HCT116 (cell line): ENCODE measurements around the gene ZNF683.

ENCODE experiments used
- ATF3 ChIP-seq: IDR thresholded peaks from 2 replicates; pipeline ENCODE4 v1.6.1; 2012
- CBX3 ChIP-seq: IDR thresholded peaks from 2 replicates; pipeline ENCODE4 v1.6.1; 2012; ENCODE audit warnings: low read depth
- CEBPB ChIP-seq: IDR thresholded peaks from 2 replicates; pipeline ENCODE4 v1.6.1; 2012; ENCODE audit warnings: low read depth
- CTCF ChIP-seq, 3 experiments: fragments of 200-600 bp in 1 of 3; sonication (generic) in 1 of 3; IDR thresholded peaks in 2 of 3; conservative IDR thresholded peaks in 1 of 3; 2 replicates each; pipeline ENCODE4 v1.5.1; 2012 to 2017; ENCODE audit warnings: low read depth in 2 of 3, low read length in 2 of 3, antibody characterized with exemption in 1 of 3, borderline replicate concordance in 1 of 3, control low read depth in 1 of 3, mild to moderate bottlenecking in 1 of 3, mixed read lengths in 1 of 3, mixed run types in 1 of 3, moderate library complexity in 1 of 3; ENCODE audit not compliant: insufficient read depth in 1 of 3
- EGR1 ChIP-seq: IDR thresholded peaks from 2 replicates; pipeline ENCODE4 v1.6.1; 2012; ENCODE audit warnings: low read depth
- EZH2phosphoT487 ChIP-seq: fragments of 200-600 bp; IDR thresholded peaks from 2 replicates; pipeline ENCODE4 v1.6.1; 2018; ENCODE audit warnings: antibody characterized with exemption, borderline replicate concordance
- RAD21 ChIP-seq: IDR thresholded peaks from 2 replicates; pipeline ENCODE4 v1.6.1; 2012; ENCODE audit warnings: low read depth, mild to moderate bottlenecking
- REST ChIP-seq: IDR thresholded peaks from 2 replicates; pipeline ENCODE4 v1.6.1; 2012; ENCODE audit warnings: low read depth
- ZBTB33 ChIP-seq: IDR thresholded peaks from 2 replicates; pipeline ENCODE4 v1.6.1; 2011; ENCODE audit warnings: mild to moderate bottlenecking, low read length, moderate library complexity; ENCODE audit not compliant: insufficient replicate concordance; ENCODE audit errors: extremely low read depth

- TF ChIP-seq RAD21 = no peak
- TF ChIP-seq ZBTB33 = no peak
- no peak for TF ChIP-seq REST
- no peak for TF ChIP-seq CTCF (IDR thresholded peaks at IDR 0.05 in 2 of 3, conservative IDR thresholded peaks at IDR 0.05 in 1 of 3; ENCODE audit: borderline replicate concordance in 1 of 3, insufficient read depth in 1 of 3, low read depth in 2 of 3, low read length in 2 of 3)
- TF ChIP-seq CEBPB = no peak
- TF ChIP-seq CBX3 = no peak
- no peak for TF ChIP-seq EGR1
- no peak for TF ChIP-seq ATF3
- no peak for TF ChIP-seq EZH2phosphoT487
Observed at GRCh38 chr1:26364956-26365355, 7.6 kb downstream of the ZNF683 start.
